ENCODE data around the gene DCC.

Gene DCC

GRCh38 chr18:52541056-52541455, 201.1 kb downstream of the DCC start:
- TF ChIP-seq GATA2 (IDR thresholded peaks at IDR 0.05; ENCODE audit: low read depth, low read length): no peak
- TF ChIP-seq GATA3 (IDR thresholded peaks at IDR 0.05; ENCODE audit: low read depth, low read length): no peak

GRCh38 chr18:52544086-52544485, 204.1 kb downstream of the DCC start:
- no peak for TF ChIP-seq GATA3 (IDR thresholded peaks at IDR 0.05; ENCODE audit: low read depth, low read length)
- no peak for TF ChIP-seq GATA2 (IDR thresholded peaks at IDR 0.05; ENCODE audit: low read depth, low read length)

GRCh38 chr18:52546686-52547346, 206.8 kb downstream of the DCC start:
- TF ChIP-seq GATA3 (IDR thresholded peaks at IDR 0.05; ENCODE audit: low read depth, low read length): no peak
- TF ChIP-seq GATA2 (IDR thresholded peaks at IDR 0.05; ENCODE audit: low read depth, low read length): no peak

- no peak for TF ChIP-seq GATA2 (IDR thresholded peaks at IDR 0.05; ENCODE audit: low read depth, low read length)
- no peak for TF ChIP-seq GATA3 (IDR thresholded peaks at IDR 0.05; ENCODE audit: low read depth, low read length)
These were observed 213.4 kb downstream of the DCC start for GRCh38 chr18:52553441-52553840.

- TF ChIP-seq GATA2 (IDR thresholded peaks at IDR 0.05; ENCODE audit: low read depth, low read length): no peak
These were observed 214.2 kb downstream of the DCC start for GRCh38 chr18:52554180-52554579.

GRCh38 chr18:52567360-52567759, 227.4 kb downstream of the DCC start:
- TF ChIP-seq GATA3 (IDR thresholded peaks at IDR 0.05; ENCODE audit: low read depth, low read length) (no peak), GATA2 (IDR thresholded peaks at IDR 0.05; ENCODE audit: low read depth, low read length) (no peak)

- no peak for TF ChIP-seq GATA2 (IDR thresholded peaks at IDR 0.05; ENCODE audit: low read depth, low read length)
- no peak for TF ChIP-seq GATA3 (IDR thresholded peaks at IDR 0.05; ENCODE audit: low read depth, low read length)
These were observed 229.5 kb downstream of the DCC start for GRCh38 chr18:52569492-52569891.

- no peak for TF ChIP-seq GATA2 (IDR thresholded peaks at IDR 0.05; ENCODE audit: low read depth, low read length)
- TF ChIP-seq GATA3 (IDR thresholded peaks at IDR 0.05; ENCODE audit: low read depth, low read length): no peak
These were observed 231.0 kb downstream of the DCC start for GRCh38 chr18:52570975-52571374.

GRCh38 chr18:52572036-52573000, 232.3 kb downstream of the DCC start:
- no peak for TF ChIP-seq GATA2 (IDR thresholded peaks at IDR 0.05; ENCODE audit: low read depth, low read length)
- no peak for TF ChIP-seq GATA3 (IDR thresholded peaks at IDR 0.05; ENCODE audit: low read depth, low read length)

GRCh38 chr18:52577795-52578194, 237.8 kb downstream of the DCC start:
- no peak for TF ChIP-seq GATA3 (IDR thresholded peaks at IDR 0.05; ENCODE audit: low read depth, low read length)

GRCh38 chr18:52582061-52582460, 242.1 kb downstream of the DCC start:
- TF ChIP-seq GATA2 (IDR thresholded peaks at IDR 0.05; ENCODE audit: low read depth, low read length) (no peak), GATA3 (IDR thresholded peaks at IDR 0.05; ENCODE audit: low read depth, low read length) (no peak)

GRCh38 chr18:52582516-52582915, 242.5 kb downstream of the DCC start:
- TF ChIP-seq GATA3 (IDR thresholded peaks at IDR 0.05; ENCODE audit: low read depth, low read length) (no peak), GATA2 (IDR thresholded peaks at IDR 0.05; ENCODE audit: low read depth, low read length) (no peak)

- no peak for TF ChIP-seq GATA3 (IDR thresholded peaks at IDR 0.05; ENCODE audit: low read depth, low read length)
- TF ChIP-seq GATA2 (IDR thresholded peaks at IDR 0.05; ENCODE audit: low read depth, low read length): no peak
These were observed 248.9 kb downstream of the DCC start for GRCh38 chr18:52588931-52589330.

- TF ChIP-seq GATA2 (IDR thresholded peaks at IDR 0.05; ENCODE audit: low read depth, low read length) (no peak), GATA3 (IDR thresholded peaks at IDR 0.05; ENCODE audit: low read depth, low read length) (no peak)
These were observed 256.9 kb downstream of the DCC start for GRCh38 chr18:52596748-52597435.
